ENCODE data around the gene PRR5.
A peak's percentile ranks its signal among the peaks of the same experiment; 100 is the strongest.

Gene PRR5

GRCh38 chr22:44755417-44755816 lies 53.4 kb downstream of the PRR5 start:
- no peak for DNase-seq (ENCODE audit: low read depth in 2 of 2)

- DNase-seq (ENCODE audit: low read depth in 2 of 2), result no peak
Measured at GRCh38 chr22:44755956-44756361, 54.0 kb downstream of the PRR5 start.

DNA sequence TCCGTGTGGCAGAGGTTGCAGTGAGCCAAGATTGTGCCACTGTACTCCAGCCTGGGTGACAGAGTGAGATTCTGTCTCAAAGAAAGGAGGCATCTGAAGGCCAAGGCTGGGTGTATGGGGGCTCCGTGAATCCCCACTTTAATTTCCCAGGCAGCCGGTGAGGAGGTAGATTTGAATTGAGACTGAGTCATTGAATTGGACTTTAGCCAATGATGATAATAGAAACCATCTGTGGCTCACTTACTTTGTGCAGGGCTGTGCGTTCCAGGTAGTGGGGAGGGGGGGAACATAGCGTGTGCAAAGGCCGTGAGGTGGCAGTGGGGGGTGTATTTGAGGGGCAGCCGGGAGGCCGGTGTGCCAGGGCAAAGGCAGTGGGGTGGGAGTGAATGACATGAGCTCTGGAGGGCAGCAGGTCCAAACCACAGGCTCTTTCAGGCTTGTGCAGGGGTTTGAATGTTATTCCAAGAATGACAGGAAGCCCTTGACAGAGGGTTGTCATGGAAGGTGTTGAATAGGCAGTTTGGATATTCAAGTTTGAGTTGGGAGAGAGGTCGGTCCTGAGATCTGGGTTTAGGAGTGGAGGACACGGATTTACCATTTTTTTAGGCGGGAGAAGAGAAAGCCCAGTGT lies 56.5 kb downstream of the PRR5 start:
- peak; percentile 28 to 42 for DNase-seq (ENCODE audit: low read depth in 2 of 2)

- DNase-seq (ENCODE audit: low read depth in 2 of 2), result no peak
Measured at GRCh38 chr22:44759001-44759400, 57.0 kb downstream of the PRR5 start.

DNA sequence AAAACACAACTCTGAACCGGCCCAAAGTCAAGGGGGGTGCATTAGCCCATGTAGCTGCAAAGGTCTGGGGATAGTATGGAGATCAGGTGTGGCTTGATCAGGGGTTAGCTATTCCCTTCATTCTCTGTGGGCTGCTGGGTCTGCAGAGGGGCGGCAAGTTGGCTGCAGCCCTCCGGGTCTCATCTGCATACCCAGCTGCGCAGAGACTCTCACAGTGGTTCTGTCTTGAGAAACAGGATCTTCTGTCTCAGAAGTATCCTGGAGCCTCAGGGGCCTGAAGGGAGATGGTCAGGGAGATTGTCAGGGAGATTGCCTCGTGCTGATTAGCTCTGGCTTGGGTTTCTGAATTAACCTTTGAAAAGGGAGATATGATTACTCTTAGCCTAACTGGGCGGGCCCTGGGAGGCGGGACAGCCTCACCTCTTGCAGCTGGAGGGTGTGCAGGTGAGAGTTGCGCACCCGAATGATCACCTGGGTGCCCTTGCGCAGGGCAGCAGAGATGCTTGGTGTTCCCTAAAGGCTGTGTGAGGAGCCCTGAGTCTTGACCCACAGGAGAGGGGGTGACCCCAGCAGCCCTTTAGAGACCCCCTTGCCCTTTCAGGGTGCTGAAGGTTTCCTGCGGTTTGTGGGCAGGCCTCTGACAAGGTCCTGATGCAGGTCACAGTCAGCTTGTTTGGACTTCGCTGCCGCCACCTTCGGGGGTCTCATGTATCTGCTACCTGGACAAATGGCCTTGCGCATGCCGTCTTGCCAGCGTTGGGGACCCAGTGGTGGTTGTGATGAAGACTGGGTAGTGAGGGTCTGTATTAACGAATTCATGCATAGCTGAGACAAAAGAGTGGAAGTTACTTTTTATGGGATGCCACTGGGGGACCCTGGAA lies 57.7 kb downstream of the PRR5 start:
- no peak for DNase-seq (ENCODE audit: low read depth in 2 of 2)

DNA sequence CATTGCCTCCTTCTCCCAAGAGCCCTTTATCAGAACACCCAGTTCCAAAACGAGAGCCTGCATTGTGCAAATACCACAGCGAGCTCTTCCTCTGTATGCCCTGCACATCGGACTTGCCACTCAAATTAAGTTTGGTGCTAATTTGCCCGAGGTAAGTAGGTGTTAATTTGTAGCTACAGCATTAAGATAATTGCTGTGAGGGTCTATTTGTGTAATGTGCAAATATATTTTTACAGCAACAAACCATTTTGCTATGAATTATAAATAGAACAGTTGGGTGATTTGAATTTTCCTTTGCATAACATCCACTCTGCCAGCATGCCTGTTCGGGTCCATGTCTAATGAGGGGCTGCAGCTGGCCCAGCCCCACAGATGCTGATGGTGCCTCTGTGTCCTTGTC lies 58.5 kb downstream of the PRR5 start:
- no peak for DNase-seq (ENCODE audit: low read depth in 2 of 2)

DNA sequence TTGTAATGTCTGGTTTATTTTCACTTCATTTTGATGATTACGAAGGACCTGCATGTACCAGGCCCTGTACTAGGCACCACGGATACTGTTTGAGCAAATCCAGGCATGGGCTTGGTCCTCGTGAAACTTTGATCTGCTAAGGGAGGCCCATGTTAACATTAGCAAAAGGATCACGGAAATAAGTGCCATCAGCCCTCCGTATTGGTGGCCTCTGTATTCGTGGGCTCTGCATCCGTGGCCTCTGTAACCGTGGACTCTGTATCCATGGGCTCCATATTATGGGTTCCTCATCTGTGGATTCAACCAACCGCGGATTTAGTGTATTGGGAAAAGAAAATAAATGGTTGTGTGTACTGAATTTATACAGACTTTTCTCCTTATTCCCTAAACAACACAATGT lies 59.0 kb downstream of the PRR5 start:
- no peak for DNase-seq (ENCODE audit: low read depth in 2 of 2)

GRCh38 chr22:44764373-44764772 lies 62.4 kb downstream of the PRR5 start:
- no peak for DNase-seq (ENCODE audit: low read depth in 2 of 2)

DNA sequence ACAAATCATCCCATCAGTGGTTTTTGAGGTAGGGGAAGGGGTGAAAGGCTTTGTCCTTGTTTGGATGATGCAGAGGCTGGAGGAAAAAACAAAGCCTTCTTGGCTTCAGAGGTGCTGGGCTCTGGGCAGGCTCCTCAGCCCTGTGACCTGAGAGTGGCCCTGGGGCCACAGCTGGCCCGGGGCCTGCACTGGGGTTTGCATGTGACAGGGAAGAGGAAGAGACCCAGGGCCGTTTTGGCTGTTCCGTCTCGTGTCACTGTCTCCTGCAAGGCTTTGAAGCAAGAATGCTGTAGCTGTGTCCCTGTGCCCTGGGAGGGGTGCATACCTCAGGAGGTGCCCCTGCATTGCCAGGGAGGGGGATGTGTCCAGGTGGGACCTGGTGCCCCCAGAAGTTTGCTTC lies 63.0 kb downstream of the PRR5 start:
- DNase-seq (ENCODE audit: low read depth in 2 of 2), result no peak

- no peak for DNase-seq (ENCODE audit: low read depth in 2 of 2)
Measured at GRCh38 chr22:44765571-44766285, 63.7 kb downstream of the PRR5 start.

DNA sequence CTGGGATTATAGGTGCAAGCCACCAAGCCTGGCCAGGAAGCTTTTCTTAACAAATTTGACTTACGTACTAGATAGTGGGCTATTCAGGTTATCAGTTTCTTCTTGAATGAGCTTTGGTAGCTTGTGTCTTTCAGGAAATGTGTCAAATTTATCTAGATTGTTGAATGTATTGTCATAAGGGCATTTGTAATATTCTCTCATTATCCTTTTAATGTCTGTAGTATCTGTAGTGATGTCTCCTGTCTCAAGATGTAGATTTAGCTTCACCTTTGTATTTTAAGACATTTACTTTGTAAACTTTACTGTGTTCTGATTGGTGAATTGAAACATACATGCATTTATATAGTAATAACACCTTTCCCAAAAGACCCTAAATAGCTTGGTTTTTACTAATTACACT lies 71.1 kb downstream of the PRR5 start:
- no peak for DNase-seq (ENCODE audit: low read depth in 2 of 2)

- DNase-seq (ENCODE audit: low read depth in 2 of 2), result no peak
Measured at GRCh38 chr22:44775862-44776261, 73.9 kb downstream of the PRR5 start.

DNA sequence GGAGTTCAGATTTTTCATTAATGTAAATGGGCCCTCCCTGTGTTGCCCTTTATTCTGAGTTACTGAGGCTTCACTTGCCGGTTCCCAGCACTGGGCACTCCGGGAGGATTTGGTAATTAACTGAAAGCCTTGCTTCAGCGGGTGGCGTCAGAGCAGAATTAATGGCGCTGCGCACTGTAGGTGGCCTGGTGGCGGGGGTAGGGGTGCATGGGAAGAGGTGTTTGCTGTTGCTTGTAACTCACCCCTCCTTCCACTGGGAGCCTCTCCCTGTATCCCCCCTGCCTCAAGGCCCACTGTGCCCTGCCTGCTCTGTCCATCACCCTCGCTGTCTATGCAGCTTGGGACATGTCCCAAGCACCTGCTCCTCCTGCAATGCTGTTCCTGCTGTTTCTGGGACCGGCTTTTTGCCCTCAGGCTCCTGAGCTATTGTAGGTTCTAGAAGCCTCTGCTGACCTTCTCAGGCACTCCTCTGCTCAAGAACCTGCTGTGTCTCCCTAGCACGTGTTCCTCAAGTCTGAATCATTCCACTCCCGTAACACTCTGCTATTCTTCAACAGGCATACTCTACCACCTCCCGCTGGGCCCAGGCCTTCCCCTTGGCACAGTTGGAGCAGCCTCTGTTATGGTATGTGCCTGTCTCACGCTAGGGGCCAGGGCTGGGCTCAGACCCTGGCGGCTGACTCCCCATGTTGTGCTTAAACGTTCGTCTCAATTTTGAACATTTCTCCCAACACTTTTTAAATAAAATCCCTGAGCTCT lies 74.8 kb downstream of the PRR5 start:
- no peak for DNase-seq (ENCODE audit: low read depth in 2 of 2)

GRCh38 chr22:44777364-44777755 lies 75.4 kb downstream of the PRR5 start:
- DNase-seq (ENCODE audit: low read depth in 2 of 2), result no peak

- DNase-seq (ENCODE audit: low read depth in 2 of 2), result no peak
Measured at GRCh38 chr22:44780876-44781449, 79.0 kb downstream of the PRR5 start.

- DNase-seq (ENCODE audit: low read depth in 2 of 2), result no peak
Measured at GRCh38 chr22:44782363-44782963, 80.5 kb downstream of the PRR5 start.

GRCh38 chr22:44783091-44783490 lies 81.1 kb downstream of the PRR5 start:
- DNase-seq (ENCODE audit: low read depth in 2 of 2), result no peak

- DNase-seq (ENCODE audit: low read depth in 2 of 2), result no peak
Measured at GRCh38 chr22:44783581-44783980, 81.6 kb downstream of the PRR5 start.

DNA sequence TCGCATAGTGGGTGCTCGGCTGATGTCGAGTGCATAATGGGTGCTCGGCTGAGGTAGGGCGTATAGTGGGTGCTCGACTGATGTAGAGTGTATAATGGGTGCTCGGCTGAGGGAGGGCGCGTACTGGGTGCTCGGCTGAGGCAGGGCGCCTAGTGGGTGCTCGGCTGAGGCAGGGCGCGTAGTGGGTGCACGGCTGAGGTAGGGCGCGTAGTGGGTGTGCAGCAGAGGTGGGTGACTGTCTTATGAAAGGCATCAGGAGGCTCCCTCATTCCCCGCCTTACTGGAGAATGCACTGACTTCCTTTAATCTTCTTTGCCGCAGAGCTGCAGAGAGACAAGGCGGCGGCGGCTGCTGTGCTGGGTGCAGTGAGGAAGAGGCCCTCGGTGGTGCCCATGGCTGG lies 84.1 kb downstream of the PRR5 start:
- no peak for DNase-seq (ENCODE audit: low read depth in 2 of 2)

GRCh38 chr22:44786610-44787009 lies 84.6 kb downstream of the PRR5 start:
- DNase-seq (ENCODE audit: low read depth in 2 of 2), result no peak
